Skin of body (tissue), 2 donors: ENCODE data around the gene RASGEF1C. TPM values are rescaled to one million over a fixed set of nuclear protein-coding genes. Genes with fewer than 3 reads are reported as not detected.
A peak's percentile ranks its signal among the peaks of the same experiment; 100 is the strongest.
"Not testable (repeated sequence)": the region's sequence is repeated elsewhere in the genome, so short reads cannot be mapped to it uniquely, and the experiment has no call there.

ENCODE experiments used
- DNase-seq: peaks from one replicate; lab custom pipeline; 2025; lab: John Stamatoyannopoulos, UW
- total RNA-seq: library from RNA; depleted of rRNA; stranded (reverse); fragments of >200 nt; gene quantifications from one replicate; pipeline ENCODE4 v1.2.3, GENCODE V29; 2014

Gene RASGEF1C
- total RNA-seq, 1 donor from 2014 or later: 0.79 TPM

DNA sequence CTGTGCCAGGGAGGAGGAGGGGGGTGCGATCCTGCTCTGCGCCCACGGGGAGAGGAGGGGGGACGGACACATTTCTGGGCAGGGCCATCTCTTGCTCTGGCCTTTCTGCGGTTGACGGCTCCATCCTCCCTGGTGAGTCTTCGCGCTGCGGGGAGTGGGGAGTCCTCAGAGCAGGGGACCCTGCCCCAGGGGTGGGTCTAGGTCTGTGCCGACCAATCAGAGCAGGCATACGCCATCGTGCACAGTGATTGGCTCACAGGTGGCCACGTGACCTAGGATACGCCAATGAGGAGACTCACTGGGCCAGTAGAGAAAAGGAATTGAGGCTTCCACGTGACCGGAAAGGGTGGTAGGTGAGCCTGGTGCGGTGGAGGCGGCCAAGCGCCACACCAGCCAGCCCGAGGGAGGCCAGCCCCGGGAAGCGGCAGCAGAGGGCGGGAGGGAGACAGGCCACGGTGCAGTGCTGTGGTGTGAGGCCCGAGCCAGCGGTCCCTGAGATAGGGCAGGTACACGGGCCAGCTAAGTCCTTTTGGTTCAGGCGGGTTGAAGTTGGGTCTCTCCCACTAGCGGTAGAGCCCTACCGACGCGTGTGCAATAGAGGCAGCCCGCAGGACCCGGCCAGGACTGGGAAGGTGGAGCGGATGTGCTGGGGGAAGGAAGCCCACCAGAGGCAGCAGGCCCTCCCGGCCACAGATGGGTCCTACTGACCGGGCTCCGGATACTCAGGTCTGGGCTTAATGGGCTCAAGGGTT, 72.2 kb downstream of the RASGEF1C start:
- DNase-seq: no peak

DNA sequence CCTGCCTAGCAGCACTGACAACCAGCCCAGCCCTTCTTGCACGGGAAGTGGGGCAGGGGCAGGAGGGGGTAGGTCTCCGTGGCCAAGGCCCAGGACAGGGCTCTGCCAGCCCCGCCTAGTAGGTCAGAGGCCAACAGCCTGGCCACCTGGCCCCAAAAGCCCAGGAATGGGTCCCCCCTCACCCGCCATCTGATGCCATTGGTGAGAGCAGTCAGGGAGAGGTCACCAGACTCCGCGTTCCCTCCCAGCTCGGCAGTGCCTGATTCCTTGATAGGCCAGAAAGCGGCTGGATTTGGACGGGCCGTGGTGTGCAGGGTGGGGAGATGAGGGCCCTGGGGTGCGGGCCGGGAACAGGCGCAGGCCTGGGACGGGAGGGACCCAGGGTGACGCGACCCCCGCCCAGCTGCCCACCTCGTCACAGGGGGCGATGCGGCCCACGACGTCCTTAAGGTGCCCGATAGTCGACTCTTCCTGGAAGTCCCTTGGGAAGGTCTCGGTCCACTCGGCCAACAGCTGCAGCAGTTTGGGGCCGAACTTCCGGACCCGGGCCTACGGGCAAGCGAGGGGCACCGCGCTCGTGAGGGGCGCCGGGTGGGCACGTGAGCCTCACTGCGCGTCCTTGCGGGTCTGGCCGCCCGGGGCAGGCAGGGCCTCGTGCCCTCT, 72.9 kb downstream of the RASGEF1C start:
- no peak for DNase-seq

DNA sequence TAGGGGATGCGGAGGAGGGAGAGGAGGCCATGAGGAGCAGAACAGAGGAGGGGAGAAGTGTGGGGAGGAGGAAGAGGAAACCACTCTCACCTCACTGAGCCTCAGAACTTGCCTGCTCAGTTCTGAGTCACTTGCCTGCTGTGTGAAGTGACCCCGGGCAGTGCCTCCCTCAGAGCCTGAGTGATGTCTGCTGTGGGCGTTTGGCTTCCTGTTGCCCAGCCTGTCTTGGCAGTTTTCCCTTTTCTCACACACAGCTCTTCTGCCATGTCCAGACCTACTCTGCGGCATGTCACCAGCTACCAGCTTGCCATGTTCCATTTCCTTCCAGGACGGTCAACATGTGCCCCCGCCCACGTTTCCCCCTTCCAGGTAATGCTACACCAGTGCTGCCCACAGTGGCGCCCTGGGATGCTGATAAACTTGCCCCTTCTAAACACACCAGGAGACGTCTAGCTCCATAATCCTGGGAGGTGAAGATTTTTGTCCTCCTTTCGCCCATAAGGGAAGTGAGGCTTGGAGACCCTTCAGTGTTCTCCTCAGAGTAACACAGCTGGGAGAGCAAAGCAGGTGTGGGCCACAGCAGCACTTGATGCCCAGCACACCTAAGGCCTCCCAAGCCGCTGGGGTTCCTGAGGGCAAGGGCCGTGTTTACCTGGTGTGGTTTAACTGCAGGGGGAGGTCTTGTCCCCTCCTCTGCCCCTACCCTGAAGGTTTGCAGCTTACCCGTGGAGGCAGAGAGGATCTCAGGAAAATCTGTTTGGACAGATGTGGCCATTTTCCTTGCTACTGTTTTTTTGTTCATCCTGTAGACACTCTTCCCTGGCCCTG, 73.7 kb downstream of the RASGEF1C start:
- no peak for DNase-seq

DNA sequence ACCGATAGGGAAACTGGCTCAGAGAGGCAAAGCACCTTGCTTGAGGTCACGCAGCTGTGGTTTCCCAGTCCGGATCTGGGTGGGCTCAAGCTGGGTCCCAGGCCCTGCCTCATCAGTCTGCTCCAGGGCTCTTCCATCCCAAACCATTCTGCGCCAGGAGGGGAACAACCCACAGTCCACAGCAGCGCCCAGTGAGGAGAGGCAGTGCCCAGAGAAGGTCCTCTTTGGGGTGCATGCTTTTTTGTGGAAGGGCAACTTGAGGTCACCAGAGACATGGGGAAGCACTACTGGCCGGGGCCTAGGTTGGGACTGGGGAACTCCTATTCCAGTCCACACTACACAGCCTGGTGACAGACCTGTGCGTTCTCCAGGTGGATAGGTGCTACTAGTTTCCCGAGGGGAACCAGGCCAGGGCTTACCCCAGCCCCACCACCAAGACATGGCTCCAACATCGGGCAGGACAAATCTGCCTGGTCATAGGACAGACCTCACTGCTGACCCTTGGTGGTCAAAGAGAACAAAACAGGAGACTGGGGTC, 75.0 kb downstream of the RASGEF1C start:
- DNase-seq: no peak

DNA sequence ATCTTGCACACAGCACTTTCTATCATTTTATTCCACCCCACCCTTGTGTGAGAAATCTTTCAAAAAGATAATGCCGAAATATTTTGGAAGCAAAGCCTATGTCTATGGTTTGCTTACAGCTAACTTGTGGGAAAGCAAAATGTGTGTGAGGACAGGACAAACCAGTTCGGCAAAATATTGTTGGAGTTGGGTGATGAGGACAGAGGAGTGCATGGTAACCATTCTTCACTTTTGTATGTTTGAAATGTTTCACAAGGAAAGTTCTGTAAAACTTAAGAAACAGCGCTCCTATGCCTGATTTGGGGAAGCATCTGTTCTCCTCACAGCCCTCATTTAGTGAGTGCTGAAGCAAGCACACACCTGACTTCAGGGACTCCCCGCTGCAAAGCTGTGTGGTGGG, 75.5 kb downstream of the RASGEF1C start:
- no peak for DNase-seq

DNA sequence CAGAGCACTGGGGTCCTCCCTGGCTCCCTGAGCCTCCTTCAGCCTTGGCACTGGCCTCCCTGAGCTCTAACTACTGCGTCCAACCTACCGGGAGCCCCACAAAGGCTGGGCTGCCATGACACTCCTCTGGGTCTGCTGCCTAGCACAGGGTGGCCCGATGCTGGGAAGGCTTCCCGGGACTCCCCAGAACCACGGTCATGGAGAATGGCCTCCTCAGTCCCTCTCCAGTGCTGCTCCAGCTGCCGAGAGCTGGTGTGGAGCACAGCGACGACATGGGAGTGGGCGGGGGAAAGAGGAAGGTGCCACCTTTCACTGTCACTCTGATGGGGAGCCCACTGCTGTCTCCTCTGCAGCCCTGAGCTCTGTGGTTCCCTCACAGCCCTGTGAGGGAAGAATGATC, 76.0 kb downstream of the RASGEF1C start:
- no peak for DNase-seq

DNA sequence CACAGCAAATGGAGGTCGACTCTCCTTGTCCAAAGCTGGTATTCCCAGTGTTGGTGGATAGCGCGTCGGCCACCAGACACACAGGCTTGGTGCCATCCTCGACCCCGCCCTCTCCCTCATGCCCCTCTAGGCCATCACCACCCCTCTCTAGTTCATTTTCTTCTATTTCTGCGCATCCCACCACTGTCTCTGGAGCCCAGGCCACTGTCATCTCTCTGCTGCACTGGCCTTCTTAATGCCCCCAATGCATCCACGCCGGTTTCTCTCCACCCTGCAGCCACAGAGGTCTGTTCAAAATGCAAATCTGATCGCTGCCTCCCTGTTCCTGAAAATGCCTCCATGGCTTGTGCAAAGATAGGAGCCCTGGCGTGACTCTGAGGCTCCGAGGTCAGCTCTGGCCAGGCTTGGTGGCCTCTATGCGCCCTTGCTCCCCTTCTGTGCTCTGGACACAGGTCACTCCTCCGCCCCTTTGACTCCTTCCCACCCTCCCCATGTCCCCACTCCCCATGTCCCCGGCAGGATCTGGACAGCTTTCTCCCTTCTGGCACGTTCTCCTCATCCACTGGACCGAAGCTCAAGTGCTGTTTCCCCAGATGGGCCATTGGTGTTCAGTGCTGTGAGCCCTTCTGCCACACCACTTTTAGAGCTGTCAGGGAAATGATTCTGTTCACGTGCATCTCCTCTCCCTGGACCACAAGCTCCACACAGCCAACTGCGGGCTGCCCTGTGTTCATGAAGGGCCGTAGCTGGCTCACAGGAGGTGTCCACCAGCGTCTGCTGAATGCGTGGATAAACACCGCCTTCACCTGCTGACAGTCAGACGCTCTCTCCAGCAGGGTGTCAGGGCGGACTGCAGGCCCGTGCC, 77.9 kb downstream of the RASGEF1C start:
- no peak for DNase-seq

DNA sequence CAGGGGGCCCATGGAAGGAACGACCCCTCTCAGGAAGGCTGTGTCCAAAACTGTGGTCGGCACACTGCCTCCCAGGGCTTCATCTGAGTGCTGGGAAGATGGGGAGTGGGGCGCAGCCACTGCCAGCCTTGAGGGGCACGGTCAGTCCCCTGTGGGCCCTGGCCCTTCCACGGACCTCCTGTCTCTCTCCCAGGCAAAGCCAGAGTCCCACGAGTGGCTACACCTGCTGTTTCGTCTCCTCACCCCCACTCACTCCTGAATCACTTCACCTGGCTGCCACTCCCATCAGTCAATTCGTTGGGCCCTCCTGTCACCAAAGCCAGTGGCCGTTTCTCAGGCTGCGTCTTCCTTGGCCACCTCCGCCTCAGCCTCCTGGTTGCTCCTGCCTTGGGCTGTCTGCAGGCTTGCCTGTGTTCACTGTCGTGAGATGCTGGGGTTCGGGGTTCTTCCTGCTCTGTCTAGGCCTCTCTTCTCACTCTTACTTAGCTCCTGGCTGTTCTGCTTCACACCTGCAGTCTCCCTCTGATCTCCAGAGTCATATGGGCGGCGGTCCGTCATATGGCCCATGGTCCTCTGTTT, 78.6 kb downstream of the RASGEF1C start:
- no peak for DNase-seq

DNA sequence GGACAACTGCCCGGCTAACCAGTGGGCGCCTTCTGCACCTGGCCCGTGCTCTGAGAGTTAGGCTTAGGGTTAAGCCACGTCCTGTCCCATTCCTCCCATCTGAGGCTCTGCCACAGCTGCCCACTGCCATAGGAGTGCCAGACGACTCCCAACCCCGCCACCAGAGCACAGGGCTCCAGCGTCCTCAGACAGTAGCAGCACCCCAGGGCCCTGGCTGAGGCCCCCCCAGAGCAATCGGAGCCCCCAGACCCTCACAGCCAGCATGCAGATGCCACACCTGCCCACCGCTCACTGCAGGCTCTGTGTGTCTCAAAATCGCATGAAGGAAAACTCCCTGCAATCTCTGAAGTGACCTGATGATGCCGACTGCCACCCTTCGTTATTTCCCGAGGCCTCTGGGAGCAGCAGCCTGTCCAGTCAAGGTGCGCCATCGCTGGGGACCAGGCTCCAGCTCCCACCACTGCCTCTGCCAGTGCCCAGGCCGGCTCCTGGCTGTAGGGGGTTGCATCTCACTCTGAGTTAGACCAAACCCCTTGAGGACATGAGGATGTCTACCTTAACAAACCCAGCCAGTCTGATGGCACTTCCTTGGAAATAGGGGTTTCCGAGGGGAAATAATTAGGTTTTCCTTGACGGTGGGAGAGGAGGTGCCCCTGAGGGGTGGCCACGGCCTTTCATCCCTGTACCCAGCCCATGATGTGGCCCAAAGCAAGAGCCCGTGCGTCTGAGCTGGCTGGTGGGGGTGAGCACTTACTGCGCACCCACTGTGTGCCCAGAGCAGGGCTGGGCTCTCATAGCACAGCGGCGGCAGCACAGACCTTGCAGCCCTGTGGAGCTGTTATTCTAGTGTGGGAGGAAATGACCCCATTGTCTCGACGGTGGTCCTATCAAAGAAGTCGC, 79.5 kb downstream of the RASGEF1C start:
- no peak for DNase-seq

DNA sequence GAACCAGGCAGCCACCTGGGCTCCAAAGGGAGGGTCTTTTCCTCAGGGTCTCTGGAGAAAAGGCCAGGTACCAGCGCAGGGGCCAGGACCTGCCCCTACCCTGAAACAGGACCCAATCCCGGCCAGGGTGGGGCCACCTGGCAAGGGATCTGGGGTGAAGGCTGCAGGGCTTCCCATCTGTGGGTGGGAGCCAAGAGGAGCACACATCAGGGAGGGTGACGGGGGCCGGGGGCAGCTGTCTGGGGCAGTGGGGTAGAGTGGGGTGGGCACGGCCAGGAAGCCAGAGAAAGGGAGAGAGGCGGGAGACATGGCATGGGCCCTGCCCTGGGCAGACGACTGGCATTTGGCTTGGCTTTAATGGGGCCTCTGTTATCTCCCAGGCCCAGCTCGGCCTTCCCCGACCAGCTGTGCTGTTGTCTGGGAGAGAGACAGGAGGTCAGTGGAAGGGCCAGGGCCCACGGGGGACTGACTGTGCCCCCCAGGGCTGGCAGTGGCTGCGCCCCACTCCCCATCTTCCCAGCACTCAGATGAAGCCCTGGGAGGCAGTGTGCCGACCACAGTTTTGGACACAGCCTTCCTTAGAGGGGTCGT, 80.2 kb downstream of the RASGEF1C start:
- no peak for DNase-seq

DNA sequence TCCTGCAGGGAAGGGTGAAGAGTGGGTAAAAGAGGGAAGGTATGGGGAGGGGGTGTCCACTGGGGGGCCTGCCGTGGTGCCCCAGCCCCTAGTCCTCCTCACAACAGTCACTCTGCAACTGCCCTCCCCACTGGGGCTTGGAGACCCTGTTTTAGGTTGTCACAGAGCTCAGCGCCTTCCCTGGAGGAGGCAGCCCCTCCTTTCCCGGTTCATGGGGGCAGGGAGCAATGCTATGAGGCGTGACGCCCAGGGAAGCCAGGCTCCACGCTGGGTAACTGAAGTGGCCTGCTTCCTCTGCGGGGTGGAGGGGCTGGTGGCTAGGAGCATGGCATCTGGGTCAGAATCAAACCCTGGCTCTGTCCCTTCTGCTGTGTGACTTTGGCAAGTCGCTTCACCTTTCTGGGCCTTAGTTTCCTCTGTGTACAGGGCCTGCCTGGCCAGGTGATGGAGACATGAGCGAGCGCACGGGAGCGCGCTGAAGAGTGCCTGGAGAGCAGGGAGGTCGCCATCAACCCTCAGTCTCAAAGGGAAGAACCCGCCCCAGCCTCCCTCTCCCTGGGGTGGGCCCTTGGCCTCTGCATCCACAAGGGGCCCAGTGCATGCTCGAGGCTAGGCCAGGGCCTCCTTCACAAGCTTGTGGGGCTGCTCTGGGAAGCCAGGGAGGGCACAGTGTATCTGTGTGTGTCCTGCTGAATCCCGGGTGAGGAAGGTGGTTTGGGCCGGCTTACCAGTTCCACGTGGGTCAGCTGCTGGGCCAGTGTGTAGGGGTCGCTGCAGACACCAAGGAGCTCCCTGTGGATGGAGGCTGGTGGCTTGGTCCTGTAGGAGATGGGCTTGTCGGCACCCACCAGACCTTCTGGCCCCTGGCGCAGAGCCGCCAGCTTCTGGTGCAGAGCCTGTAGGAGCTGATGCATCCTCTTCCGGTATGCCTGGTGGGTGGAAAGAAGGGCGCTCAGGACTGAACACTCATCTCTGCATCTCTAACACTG, 81.0 kb downstream of the RASGEF1C start:
- DNase-seq: no peak

DNA sequence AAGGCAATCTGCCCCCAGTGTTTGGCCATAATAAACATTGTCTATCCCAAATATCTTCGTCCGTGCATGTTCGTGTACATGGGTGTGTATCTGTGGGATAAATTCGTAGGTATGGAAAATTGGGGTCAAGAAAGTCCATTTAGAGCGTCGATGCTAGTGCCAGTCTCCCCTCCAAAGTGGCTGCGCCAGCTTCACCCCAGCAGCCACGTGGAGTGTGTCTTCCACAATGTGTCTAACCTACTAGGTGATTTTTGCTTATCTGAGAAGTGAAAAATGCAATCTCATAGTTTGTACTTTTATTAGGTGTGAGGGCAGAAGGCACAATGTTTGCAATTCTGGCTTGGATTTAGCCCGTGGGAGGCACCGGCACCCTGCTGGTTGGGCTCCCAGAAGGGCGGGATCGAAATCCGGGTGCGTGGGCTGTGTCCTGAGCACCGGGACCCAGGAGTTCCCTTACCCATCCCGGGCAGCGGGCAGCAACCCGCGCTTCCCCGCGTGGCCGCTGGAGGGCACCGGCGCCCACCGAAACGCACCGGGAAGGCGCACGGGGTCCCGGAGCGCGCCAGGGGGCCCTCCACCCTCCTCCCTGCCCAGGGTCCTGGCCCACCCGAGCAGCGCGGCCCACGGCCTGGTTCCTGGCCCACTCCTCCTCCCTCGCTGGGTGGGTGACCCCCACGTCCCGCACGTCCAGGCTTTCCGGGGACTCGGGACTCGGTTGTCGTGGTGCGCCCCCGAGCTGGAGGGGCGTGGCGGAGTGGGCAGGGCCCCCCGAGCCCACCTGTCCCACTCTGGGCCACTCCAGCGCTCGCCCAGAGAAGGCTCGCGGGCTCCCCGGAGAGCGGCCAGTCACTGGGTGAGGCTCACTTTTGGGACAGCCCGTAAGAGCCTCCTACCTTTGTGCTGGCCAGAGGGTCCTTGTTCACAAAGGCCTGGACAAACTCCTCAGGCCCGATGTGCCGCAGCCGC, 82.0 kb downstream of the RASGEF1C start:
- DNase-seq: no peak

DNA sequence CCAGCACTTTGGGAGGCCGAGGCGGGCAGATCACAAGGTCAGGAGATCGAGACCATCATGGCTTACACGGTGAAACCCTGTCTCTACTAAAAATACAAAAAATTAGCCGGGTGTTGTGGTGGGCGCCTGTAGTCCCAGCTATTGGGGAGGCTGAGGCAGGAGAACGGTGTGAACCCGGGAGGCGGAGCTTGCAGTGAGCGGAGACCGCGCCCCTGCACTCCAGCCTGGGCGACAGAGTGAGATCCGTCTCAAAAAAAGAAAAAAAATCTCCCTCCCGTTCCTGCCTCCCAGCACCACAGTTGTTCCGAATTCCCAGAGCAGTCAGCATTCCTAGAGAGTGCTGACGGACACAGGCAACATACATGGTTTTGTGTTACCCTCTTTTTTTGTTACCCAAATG, 82.9 kb downstream of the RASGEF1C start:
- DNase-seq: not testable (repeated sequence)

DNA sequence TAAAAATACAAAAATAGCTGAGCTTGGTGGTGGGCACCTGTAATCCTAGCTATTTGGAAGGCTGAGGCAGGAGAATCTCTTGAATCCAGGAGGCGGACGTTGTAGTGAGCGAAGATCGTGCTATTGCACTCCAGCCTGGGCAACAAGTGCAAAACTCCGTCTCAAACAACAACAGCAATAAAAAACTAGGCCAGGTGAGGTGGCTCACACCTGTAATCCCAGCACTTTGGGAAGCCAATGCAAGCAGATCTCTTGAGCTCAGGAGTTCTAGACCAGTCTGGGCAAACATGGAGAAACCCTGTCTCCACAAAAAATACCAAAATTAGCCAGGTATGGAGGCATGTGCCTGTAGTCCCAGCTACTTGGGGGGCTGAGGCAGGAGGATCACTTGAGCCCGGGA, 84.3 kb downstream of the RASGEF1C start:
- DNase-seq: not testable (repeated sequence)

DNA sequence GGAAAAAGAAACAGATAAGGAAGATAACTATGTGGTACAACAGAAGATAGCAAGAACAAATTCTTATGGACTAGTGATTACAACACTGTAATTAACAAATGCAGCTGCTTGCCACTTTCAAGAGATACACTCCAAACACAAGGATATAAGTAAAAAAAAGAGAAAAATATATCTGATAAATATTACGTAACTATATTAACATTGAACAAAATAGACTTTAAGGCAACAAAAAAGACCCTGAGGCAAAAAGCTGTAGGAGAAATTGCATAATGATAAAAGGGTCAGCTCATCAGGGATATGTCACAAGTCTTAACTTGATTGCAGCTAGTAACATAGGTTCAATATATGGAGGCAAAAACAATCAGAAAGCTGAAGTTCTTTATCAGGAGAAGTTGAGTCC, 86.1 kb downstream of the RASGEF1C start:
- no peak for DNase-seq

DNA sequence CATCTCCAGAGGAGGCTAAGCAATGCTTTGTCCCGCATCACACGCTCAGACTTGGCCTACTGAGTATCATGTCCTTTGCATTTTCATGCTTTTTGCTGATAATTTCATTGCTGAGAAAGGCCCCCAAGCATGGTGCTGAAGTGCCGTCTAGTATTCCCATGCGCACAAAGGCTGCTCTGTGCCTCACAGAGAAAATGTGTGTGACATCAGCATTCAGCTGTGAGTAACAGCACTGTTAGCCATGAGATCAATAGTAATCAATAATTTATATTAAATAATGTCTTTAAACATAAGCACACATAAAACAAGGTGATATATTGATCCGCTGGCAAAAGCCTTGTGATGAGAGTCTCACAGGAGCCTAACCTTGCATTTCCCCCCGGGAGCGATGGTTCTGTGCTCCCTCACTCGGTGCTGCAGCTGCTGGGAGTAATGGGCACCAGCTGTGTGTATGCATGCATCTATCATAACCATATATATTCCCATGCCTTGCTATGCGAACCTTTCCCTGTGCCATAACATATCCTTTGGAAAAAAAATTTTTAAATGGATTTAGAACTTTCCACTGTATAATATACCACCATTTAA, 87.1 kb downstream of the RASGEF1C start:
- peak; percentile 6 for DNase-seq
